PC-3 (cell line): ENCODE data around the gene SEMA3A.

Experiments
- CTCF ChIP-seq: fragments of 300-600 bp; sonication (generic); conservative IDR thresholded peaks from 2 replicates; pipeline ENCODE4 v1.5.1; 2017; ENCODE audit warnings: antibody characterized with exemption, low read depth, mild to moderate bottlenecking, low read length
- EZH2 ChIP-seq: fragments of 300-600 bp; sonication (generic); IDR thresholded peaks from one replicate; pipeline ENCODE4 v1.6.1; 2017; ENCODE audit warnings: antibody characterized with exemption, mild to moderate bottlenecking, low read length; ENCODE audit not compliant: unreplicated experiment
- EZH2phosphoT487 ChIP-seq: fragments of 300-600 bp; sonication (generic); IDR thresholded peaks from 2 replicates; pipeline ENCODE4 v1.6.1; 2018; ENCODE audit warnings: mild to moderate bottlenecking, antibody characterized with exemption, low read length, borderline replicate concordance

- TF ChIP-seq CTCF (no peak), EZH2 (no peak), EZH2phosphoT487 (no peak)
Observed at GRCh38 chr7:83946801-83947200, 247.8 kb downstream of the SEMA3A start.
